Astrocyte (in vitro differentiated cells and primary cell): ENCODE results near the gene CEP131. TPM values are rescaled to one million over a fixed set of nuclear protein-coding genes. Genes with fewer than 3 reads are reported as not detected.

Source experiments
- DNase-seq: peaks from one replicate; pipeline ENCODE4 v3.0.0-alpha.2; 2010; ENCODE audit warnings: low read depth
- FAIRE-seq: peaks from 2 replicates; lab custom pipeline; 2011; peaks lifted over from hg19 to GRCh38; lab: Jason Lieb, UNC
- H2AFZ ChIP-seq: 2 replicates; pipeline ENCODE4 v1.6.0; 2012; ENCODE audit warnings: low read depth, low read length, inconsistent platforms
- H3K27ac ChIP-seq: 2 replicates; pipeline ENCODE4 v1.5.1; 2011; ENCODE audit warnings: low read depth, low read length, inconsistent platforms
- H3K27me3 ChIP-seq: 2 replicates; pipeline ENCODE4 v1.6.0; 2011; ENCODE audit warnings: low read length, inconsistent platforms; ENCODE audit not compliant: insufficient read depth
- H3K36me3 ChIP-seq: 2 replicates; pipeline ENCODE4 v1.5.1; 2011; ENCODE audit warnings: low read length, inconsistent platforms; ENCODE audit not compliant: insufficient read depth
- H3K4me1 ChIP-seq: 2 replicates; pipeline ENCODE4 v1.5.1; 2011; ENCODE audit warnings: low read length, inconsistent platforms; ENCODE audit not compliant: insufficient read depth
- H3K4me2 ChIP-seq: 2 replicates; pipeline ENCODE4 v1.6.0; 2012; ENCODE audit warnings: low read length, inconsistent platforms
- H3K4me3 ChIP-seq: 2 replicates; pipeline ENCODE4 v1.5.1; 2011; ENCODE audit warnings: low read depth, mild to moderate bottlenecking, low read length, inconsistent platforms; ENCODE audit not compliant: insufficient read depth
- H3K79me2 ChIP-seq: 2 replicates; pipeline ENCODE4 v1.6.0; 2012; ENCODE audit warnings: mild to moderate bottlenecking, low read length, inconsistent platforms; ENCODE audit not compliant: insufficient read depth
- H3K9ac ChIP-seq: 2 replicates; pipeline ENCODE4 v1.6.0; 2012; ENCODE audit warnings: mild to moderate bottlenecking, low read length, inconsistent platforms
- H3K9me3 ChIP-seq: 2 replicates; pipeline ENCODE4 v1.5.1; 2012; ENCODE audit warnings: low read depth, mild to moderate bottlenecking, low read length, inconsistent platforms; ENCODE audit not compliant: insufficient read depth
- H4K20me1 ChIP-seq: 2 replicates; pipeline ENCODE4 v1.6.0; 2012; ENCODE audit warnings: low read length, inconsistent platforms; ENCODE audit not compliant: insufficient read depth
- H3K27ac Mint-ChIP-seq: one replicate; pipeline ENCODE4 v1.8.0; 2021; ENCODE audit warnings: mild to moderate bottlenecking, mixed read lengths; ENCODE audit not compliant: unreplicated experiment
- H3K27me3 Mint-ChIP-seq: one replicate; pipeline ENCODE4 v1.8.0; 2021; ENCODE audit warnings: low read depth, mixed read lengths; ENCODE audit not compliant: unreplicated experiment
- H3K36me3 Mint-ChIP-seq: one replicate; pipeline ENCODE4 v1.8.0; 2021; ENCODE audit warnings: low read depth, mixed read lengths; ENCODE audit not compliant: unreplicated experiment
- H3K4me1 Mint-ChIP-seq: one replicate; pipeline ENCODE4 v1.8.0; 2021; ENCODE audit warnings: low read depth, mixed read lengths; ENCODE audit not compliant: unreplicated experiment
- H3K4me3 Mint-ChIP-seq: one replicate; pipeline ENCODE4 v1.8.0; 2021; ENCODE audit warnings: mild to moderate bottlenecking, moderate library complexity, mixed read lengths; ENCODE audit not compliant: unreplicated experiment
- H3K9me3 Mint-ChIP-seq: one replicate; pipeline ENCODE4 v1.8.0; 2021; ENCODE audit warnings: mild to moderate bottlenecking, mixed read lengths; ENCODE audit not compliant: unreplicated experiment
- EZH2 ChIP-seq: IDR thresholded peaks from 2 replicates; pipeline ENCODE4 v1.6.1; 2012; ENCODE audit warnings: mild to moderate bottlenecking, low read length, inconsistent platforms; ENCODE audit not compliant: insufficient read depth
- total RNA-seq: library from RNA; stranded (reverse); gene quantifications from 2 replicates; pipeline ENCODE4 v1.2.1, GENCODE V29; 2021
- TF ChIP-seq, protein P1 (sequence below): IDR thresholded peaks from 2 replicates; pipeline ENCODE4 v1.5.1; 2011; ENCODE audit warnings: low read depth, mild to moderate bottlenecking, inconsistent platforms, low read length, moderate library complexity; ENCODE audit not compliant: insufficient read depth

The CEP131 gene
- total RNA-seq, 1 donor from 2014 or later: 5.8 TPM

DNA sequence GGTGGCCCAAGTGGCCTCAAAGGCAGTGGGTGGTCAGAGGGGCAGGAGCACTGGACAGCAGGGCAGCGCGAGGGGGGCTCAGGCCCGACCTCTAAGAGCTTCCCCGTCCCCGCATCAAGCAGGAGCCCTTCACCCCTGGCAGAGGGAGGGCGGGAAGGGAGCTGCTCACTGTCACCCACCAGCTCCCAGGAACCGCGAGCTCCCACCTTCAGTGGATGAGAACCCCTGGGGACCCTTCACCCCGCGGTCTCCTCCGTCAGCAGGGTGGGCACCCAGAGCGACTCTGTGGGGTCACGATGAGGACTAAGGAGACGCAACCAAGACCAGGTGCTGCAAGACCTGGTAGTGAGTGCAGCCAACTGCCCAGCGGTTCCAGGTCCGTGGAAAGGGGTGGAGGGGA, 13.6 kb downstream of the CEP131 start:
- FAIRE-seq: no peak
- H3K27ac ChIP-seq: no peak overlapping the region
- H3K4me2 ChIP-seq: no peak overlapping the region
- H2AFZ ChIP-seq: no peak overlapping the region
- H3K4me3 ChIP-seq: no peak overlapping the region
- H3K9ac ChIP-seq: no peak overlapping the region
- H4K20me1 ChIP-seq: peaks cover 4% of the 10 kb centered on the region
- peaks cover 2% of the 10 kb centered on the region for H3K27me3 Mint-ChIP-seq
- no peaks in the 10 kb centered on the region for H3K9me3 Mint-ChIP-seq
- H3K36me3 ChIP-seq: no peaks in the 10 kb centered on the region
- no peak for TF ChIP-seq EZH2
- TF ChIP-seq, protein P1, sequence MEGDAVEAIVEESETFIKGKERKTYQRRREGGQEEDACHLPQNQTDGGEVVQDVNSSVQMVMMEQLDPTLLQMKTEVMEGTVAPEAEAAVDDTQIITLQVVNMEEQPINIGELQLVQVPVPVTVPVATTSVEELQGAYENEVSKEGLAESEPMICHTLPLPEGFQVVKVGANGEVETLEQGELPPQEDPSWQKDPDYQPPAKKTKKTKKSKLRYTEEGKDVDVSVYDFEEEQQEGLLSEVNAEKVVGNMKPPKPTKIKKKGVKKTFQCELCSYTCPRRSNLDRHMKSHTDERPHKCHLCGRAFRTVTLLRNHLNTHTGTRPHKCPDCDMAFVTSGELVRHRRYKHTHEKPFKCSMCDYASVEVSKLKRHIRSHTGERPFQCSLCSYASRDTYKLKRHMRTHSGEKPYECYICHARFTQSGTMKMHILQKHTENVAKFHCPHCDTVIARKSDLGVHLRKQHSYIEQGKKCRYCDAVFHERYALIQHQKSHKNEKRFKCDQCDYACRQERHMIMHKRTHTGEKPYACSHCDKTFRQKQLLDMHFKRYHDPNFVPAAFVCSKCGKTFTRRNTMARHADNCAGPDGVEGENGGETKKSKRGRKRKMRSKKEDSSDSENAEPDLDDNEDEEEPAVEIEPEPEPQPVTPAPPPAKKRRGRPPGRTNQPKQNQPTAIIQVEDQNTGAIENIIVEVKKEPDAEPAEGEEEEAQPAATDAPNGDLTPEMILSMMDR: no peak
- H3K36me3 Mint-ChIP-seq: peaks cover 4% of the 10 kb centered on the region
- H3K27ac Mint-ChIP-seq: no peak overlapping the region
- H3K79me2 ChIP-seq: no peaks in the 10 kb centered on the region
- H3K4me1 ChIP-seq: peaks cover 5% of the 10 kb centered on the region
- H3K27me3 ChIP-seq: no peaks in the 10 kb centered on the region
- H3K4me1 Mint-ChIP-seq: peaks cover 5% of the 10 kb centered on the region
- H3K9me3 ChIP-seq: no peaks in the 10 kb centered on the region
- H3K4me3 Mint-ChIP-seq: no peak overlapping the region
- no peak for DNase-seq

DNA sequence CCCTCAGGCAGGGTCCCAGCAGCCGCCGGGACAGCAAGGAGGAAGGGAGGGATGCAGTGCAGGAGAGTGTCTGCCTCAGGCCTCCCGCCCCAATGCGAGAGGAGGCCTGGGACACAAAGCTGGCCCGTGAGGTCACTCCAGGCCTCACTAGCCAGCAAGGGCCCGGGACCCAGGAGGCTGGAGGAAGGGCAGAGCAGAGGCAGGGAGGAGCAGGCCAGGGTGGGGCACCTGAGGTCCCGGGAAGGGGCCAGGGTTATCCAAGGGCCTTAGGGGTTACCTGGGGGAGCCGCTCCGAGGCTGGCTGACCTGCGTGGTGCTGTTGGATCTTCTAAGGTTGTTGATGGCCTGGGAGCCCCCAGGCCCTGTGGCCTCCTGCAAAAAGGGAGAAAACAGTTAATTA, 14.1 kb downstream of the CEP131 start:
- FAIRE-seq: no peak
- H3K4me3 ChIP-seq: no peak overlapping the region
- H3K4me1 ChIP-seq: peaks cover 5% of the 10 kb centered on the region
- Mint-ChIP-seq H3K27me3 (peaks cover 2% of the 10 kb centered on the region), H3K4me3 (no peak overlapping the region), H3K4me1 (peaks cover 5% of the 10 kb centered on the region), H3K27ac (no peak overlapping the region), H3K9me3 (no peaks in the 10 kb centered on the region), H3K36me3 (peaks cover 4% of the 10 kb centered on the region)
- no peaks in the 10 kb centered on the region for H3K27me3 ChIP-seq
- no peaks in the 10 kb centered on the region for H3K36me3 ChIP-seq
- H3K27ac ChIP-seq: no peak overlapping the region
- H3K9ac ChIP-seq: no peak overlapping the region
- TF ChIP-seq EZH2: no peak
- TF ChIP-seq, protein P1: no peak
- H2AFZ ChIP-seq: no peak overlapping the region
- no peak for DNase-seq
- H3K4me2 ChIP-seq: no peak overlapping the region
- H3K79me2 ChIP-seq: no peaks in the 10 kb centered on the region
- peaks cover 4% of the 10 kb centered on the region for H4K20me1 ChIP-seq
- no peaks in the 10 kb centered on the region for H3K9me3 ChIP-seq

DNA sequence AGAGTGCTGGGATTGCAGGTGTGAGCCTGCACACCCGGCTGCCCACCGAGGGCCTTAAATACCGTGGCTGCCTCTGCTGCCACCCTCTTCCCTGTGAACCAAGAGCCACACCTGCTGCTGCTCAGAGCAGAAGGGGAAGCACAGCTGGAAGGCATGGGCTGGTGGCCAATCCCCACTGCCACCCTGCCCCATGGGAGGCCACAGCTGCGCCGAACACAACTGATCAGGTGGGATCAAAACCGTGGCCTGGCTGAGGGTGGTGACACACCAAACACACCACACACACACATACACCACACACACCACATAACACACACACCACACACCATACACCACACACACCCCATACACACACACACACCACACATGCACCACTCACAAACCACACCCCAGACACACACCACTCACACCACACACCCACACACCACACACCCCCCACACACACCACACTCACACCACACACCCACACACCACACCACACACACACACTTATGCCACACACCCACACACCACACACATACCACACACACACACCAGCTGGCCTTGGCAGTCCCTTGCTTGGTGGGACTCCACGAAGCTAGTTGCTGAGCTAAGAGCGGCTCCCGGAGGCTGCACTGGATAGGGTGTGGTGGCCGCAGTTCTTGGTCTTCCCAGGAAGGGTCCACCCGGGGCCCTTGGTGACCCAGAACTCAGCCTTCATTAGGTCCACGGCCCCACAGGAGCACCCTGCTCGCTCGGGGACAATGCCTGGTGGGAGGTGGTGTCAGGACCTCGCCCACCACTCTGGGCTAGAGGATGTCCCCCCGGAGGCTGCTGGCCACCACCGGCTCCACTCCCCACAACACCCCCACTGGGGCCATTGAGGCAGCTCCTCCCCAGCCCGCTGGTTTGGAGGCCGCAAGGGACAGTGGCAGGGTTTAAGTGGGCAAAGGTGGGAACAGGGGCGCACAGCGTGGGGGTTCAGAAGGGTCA, 14.9 kb downstream of the CEP131 start:
- DNase-seq (no peak), FAIRE-seq (no peak)
- Histone ChIP-seq H3K9ac (no peak overlapping the region), H2AFZ (no peak overlapping the region), H3K79me2 (no peaks in the 10 kb centered on the region), H3K27ac (no peak overlapping the region), H3K4me1 (peaks cover 5% of the 10 kb centered on the region), H4K20me1 (peaks cover 4% of the 10 kb centered on the region), H3K9me3 (no peaks in the 10 kb centered on the region), H3K27me3 (no peaks in the 10 kb centered on the region), H3K36me3 (no peaks in the 10 kb centered on the region), H3K4me2 (no peak overlapping the region), H3K4me3 (no peak overlapping the region)
- Mint-ChIP-seq H3K9me3 (no peaks in the 10 kb centered on the region), H3K27ac (no peak overlapping the region), H3K36me3 (peaks cover 4% of the 10 kb centered on the region), H3K27me3 (peaks cover 2% of the 10 kb centered on the region), H3K4me1 (peaks cover 5% of the 10 kb centered on the region), H3K4me3 (no peak overlapping the region)
- TF ChIP-seq EZH2: no peak
- TF ChIP-seq, protein P1: no peak
